ENCODE data around the gene SDS. TPM values are rescaled to one million over a fixed set of nuclear protein-coding genes. Genes with fewer than 3 reads are reported as not detected.

SDS gene
- total RNA-seq, 1 experiment from 2014 or later = not detected

DNA sequence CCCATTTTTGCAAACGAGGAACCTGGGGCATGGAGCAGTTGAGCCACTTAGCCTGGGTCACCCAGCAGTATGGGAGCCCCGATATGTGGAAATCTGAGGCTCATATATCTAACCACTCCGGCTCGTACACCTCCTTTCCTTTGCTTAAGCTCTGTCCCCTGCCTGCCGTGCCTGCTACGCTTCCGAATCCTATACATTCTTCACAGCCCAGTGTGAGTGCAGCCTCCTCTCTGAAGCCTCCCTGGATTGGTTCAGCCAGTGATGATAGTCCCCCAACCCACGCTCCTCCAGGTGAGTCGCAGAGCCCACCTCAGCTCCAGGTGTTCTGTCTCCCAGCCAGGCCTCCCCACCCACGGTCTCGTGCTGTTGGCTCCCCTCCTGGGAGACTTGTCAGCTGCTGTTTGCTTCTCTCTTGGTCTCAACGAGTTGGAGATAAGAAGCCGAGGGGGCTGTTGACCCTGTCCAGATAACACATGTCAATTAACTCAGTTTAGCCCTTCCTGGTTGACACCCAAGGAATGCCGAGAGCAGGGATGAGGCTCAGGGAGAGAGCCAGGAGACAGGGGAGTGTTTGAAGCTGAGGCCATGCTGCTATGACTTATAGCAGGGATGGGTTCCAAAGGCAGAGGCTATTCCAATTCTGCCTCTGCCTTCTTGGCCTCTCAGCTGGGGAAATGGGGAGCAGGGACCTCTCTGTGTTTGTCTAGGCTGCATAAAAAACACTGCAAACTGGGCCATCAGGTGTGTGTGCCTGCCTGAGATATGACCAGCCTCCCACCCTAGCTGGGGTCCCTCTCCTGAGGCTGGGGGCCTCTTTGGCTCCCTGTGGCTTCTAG lies 37.5 kb upstream of the SDS start:
- intact Hi-C loops (cut with micrococcal nuclease) = no loop called here
- no peaks in the 10 kb centered on the region for H3K9me2 ChIP-seq (ENCODE audit: insufficient read depth)
- ChIA-PET POLR2A (no interaction called here), CTCF (interaction anchor here (1.4 to 1.6 kb wide), 2 partner anchors 16 to 21 kb away, joined by 3 to 5 read pairs; no protein-coding TSS in a partner anchor), RAD21 (ENCODE audit: low non-redundant PET in 1 of 2, low total read pairs in 2 of 2, uncharacterized antibody in 2 of 2, unreplicated experiment in 2 of 2) (no interaction called here)
- TF ChIP-seq, protein P1, sequence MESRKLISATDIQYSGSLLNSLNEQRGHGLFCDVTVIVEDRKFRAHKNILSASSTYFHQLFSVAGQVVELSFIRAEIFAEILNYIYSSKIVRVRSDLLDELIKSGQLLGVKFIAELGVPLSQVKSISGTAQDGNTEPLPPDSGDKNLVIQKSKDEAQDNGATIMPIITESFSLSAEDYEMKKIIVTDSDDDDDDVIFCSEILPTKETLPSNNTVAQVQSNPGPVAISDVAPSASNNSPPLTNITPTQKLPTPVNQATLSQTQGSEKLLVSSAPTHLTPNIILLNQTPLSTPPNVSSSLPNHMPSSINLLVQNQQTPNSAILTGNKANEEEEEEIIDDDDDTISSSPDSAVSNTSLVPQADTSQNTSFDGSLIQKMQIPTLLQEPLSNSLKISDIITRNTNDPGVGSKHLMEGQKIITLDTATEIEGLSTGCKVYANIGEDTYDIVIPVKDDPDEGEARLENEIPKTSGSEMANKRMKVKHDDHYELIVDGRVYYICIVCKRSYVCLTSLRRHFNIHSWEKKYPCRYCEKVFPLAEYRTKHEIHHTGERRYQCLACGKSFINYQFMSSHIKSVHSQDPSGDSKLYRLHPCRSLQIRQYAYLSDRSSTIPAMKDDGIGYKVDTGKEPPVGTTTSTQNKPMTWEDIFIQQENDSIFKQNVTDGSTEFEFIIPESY (IDR thresholded peaks at IDR 0.05; ENCODE audit: extremely low read depth, insufficient replicate concordance, low read length) = no peak
- TF ChIP-seq SRF (IDR thresholded peaks at IDR 0.05; ENCODE audit: low read depth) (no peak), EZH2phosphoT487 (IDR thresholded peaks at IDR 0.05; ENCODE audit: borderline replicate concordance) (no peak), SIN3A (IDR thresholded peaks at IDR 0.05; ENCODE audit: low read depth) (no peak)
- TF ChIP-seq, protein P2, sequence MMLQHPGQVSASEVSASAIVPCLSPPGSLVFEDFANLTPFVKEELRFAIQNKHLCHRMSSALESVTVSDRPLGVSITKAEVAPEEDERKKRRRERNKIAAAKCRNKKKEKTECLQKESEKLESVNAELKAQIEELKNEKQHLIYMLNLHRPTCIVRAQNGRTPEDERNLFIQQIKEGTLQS (IDR thresholded peaks at IDR 0.05) = no peak
- no peaks in the 10 kb centered on the region for H4K20me1 ChIP-seq (ENCODE audit: insufficient read depth)
- H2AFZ ChIP-seq (ENCODE audit: low read depth, low read length, poor library complexity, severe bottlenecking) = no peak overlapping the region
- no TSS peak for BruUV-seq (replicated peaks)
- H3K27ac ChIP-seq (ENCODE audit: low read depth, low read length) = no peak overlapping the region
- H3K9me3 ChIP-seq (ENCODE audit: control insufficient read depth in 1 of 2, insufficient read depth in 1 of 2, low read depth in 1 of 2, low read length in 2 of 2) = no peaks in the 10 kb centered on the region
- H3K4me2 ChIP-seq (ENCODE audit: low read length) = no peak overlapping the region
- H3K27me3 ChIP-seq (ENCODE audit: insufficient read depth, low read length) = no peaks in the 10 kb centered on the region
- DNase-seq (ENCODE audit: low read depth, low spot score) = no peak
- no peak overlapping the region for H3K4me3 ChIP-seq (replicated peaks in 1 of 2; ENCODE audit: low read depth in 1 of 2, low read length in 2 of 2)
- no peak for ATAC-seq
- H3K4me1 ChIP-seq (ENCODE audit: control insufficient read depth in 1 of 2, insufficient read depth in 2 of 2, low read length in 2 of 2) = no peaks in the 10 kb centered on the region
- H3K36me3 ChIP-seq (ENCODE audit: control insufficient read depth in 1 of 2, insufficient read depth in 2 of 2, low read length in 2 of 2) = no peaks in the 10 kb centered on the region
- no peaks in the 10 kb centered on the region for H3K79me2 ChIP-seq (ENCODE audit: insufficient read depth, low read length)
- H3K9ac ChIP-seq (ENCODE audit: low read length) = no peak overlapping the region

DNA sequence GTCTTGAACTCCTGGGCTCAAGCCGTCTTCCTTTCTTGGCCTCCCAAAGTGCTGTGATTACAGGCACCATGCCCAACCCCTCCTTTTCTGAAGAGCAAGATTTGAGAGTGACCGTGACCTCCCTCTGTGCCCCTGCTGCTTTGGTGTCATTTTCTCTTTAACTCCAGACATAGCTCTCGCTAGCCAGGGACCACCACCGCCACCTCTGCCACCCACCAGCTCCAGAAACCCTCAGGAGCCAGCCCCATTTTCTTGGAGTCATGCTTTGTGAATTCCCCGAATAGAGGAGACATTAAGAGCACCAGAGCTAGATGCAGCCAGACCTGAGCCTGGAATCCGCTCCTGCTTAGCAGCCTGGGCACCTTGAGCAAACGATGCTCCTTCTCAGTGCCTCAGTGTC lies 36.6 kb upstream of the SDS start:
- POLR2A ChIA-PET = no interaction called here
- Histone ChIP-seq H3K79me2 (ENCODE audit: insufficient read depth, low read length) (no peaks in the 10 kb centered on the region), H3K4me3 (replicated peaks in 1 of 2; ENCODE audit: low read depth in 1 of 2, low read length in 2 of 2) (no peak overlapping the region), H3K36me3 (ENCODE audit: control insufficient read depth in 1 of 2, insufficient read depth in 2 of 2, low read length in 2 of 2) (no peaks in the 10 kb centered on the region), H3K9me2 (ENCODE audit: insufficient read depth) (no peaks in the 10 kb centered on the region), H4K20me1 (ENCODE audit: insufficient read depth) (no peaks in the 10 kb centered on the region), H3K27me3 (ENCODE audit: insufficient read depth, low read length) (no peaks in the 10 kb centered on the region), H3K27ac (ENCODE audit: low read depth, low read length) (no peak overlapping the region), H3K4me1 (ENCODE audit: control insufficient read depth in 1 of 2, insufficient read depth in 2 of 2, low read length in 2 of 2) (no peaks in the 10 kb centered on the region), H3K4me2 (ENCODE audit: low read length) (no peak overlapping the region), H3K9me3 (ENCODE audit: control insufficient read depth in 1 of 2, insufficient read depth in 1 of 2, low read depth in 1 of 2, low read length in 2 of 2) (no peaks in the 10 kb centered on the region), H3K9ac (ENCODE audit: low read length) (no peak overlapping the region), H2AFZ (ENCODE audit: low read depth, low read length, poor library complexity, severe bottlenecking) (no peak overlapping the region)
- DNase-seq (ENCODE audit: low read depth, low spot score) = no peak
- CTCF ChIA-PET = interaction anchor here (1.4 to 1.6 kb wide), 2 partner anchors 15 to 21 kb away, joined by 3 to 5 read pairs; no protein-coding TSS in a partner anchor
- RAD21 ChIA-PET (ENCODE audit: low non-redundant PET in 1 of 2, low total read pairs in 2 of 2, uncharacterized antibody in 2 of 2, unreplicated experiment in 2 of 2) = no interaction called here
- ATAC-seq = no peak
- no TSS peak for BruUV-seq (replicated peaks)
- intact Hi-C loops (cut with micrococcal nuclease) = no loop called here
- TF ChIP-seq SRF (IDR thresholded peaks at IDR 0.05; ENCODE audit: low read depth) (no peak), CEBPB (IDR thresholded peaks at IDR 0.05; ENCODE audit: low read depth) (no peak), ZNF274 (IDR thresholded peaks at IDR 0.05; ENCODE audit: low read depth, low read length) (no peak), ZFX (IDR thresholded peaks at IDR 0.05) (no peak), EGR1 (IDR thresholded peaks at IDR 0.05; ENCODE audit: low read depth) (no peak), SIN3A (IDR thresholded peaks at IDR 0.05; ENCODE audit: low read depth) (no peak), ELF1 (IDR thresholded peaks at IDR 0.05; ENCODE audit: borderline replicate concordance, low read depth) (no peak), EZH2phosphoT487 (IDR thresholded peaks at IDR 0.05; ENCODE audit: borderline replicate concordance) (no peak), FOSL1 (IDR thresholded peaks at IDR 0.05; ENCODE audit: low read depth) (no peak)
- TF ChIP-seq, protein P2 (IDR thresholded peaks at IDR 0.05) = no peak

Measured in HCT116 (cell line).